ENCODE results near the gene ITGB2. TPM values are rescaled to one million over a fixed set of nuclear protein-coding genes. Genes with fewer than 3 reads are reported as not detected.

The ITGB2 gene
- total RNA-seq, 1 donor from 2014 or later: 370 TPM

DNA sequence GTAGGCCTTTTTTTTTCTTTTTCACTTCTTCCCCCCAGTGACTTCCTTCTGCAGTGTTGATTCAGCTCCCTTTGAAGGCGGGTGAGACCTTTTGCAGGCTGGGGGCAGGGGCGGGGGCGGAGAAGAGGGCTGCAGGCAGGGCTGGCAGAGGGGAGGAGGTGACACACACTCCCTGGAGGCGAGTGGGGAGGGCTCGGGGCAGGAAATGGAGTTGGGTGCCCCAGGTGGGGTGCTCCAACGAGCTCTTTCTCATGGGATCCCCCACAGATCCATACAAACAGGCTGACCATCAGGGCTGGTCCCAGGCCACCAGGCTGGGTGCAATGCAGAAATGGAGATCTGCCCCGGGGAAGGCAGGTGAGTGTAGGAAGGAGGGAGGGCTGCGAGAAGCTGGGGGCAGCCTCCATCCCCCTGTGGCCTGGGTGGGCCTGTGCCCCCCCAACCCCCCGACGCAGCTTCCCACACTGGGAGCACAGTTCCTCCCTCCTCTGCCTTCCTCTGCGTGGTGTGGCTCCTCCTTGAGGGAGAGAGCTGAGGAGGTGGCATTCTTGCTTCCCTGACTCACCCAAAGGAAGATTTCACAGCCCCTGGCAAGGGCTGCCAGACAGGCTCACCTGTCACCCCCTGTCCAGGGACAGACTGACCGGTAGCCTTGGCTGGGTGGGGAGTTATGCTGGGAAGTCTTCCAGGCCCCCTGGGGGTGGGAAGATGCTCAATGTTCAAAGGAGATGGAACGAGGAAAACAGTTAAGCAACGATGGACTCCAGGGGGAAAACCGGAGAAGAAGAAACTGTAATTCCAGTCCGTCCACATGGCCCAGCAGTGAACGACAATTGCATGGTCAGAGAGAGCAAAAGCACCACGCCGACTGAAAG lies 7.1 kb upstream of the ITGB2 start:
- Histone ChIP-seq H3K9me3 (no peaks in the 10 kb centered on the region), H3K4me1 (peaks cover 60% of the 10 kb centered on the region), H3K36me3 (no peaks in the 10 kb centered on the region), H3K4me3 (peak overlapping the region; percentile 23), H3K27ac (peak overlapping the region; percentile 60), H3K27me3 (peaks cover 20% of the 10 kb centered on the region)
- peak; percentile 53 for ATAC-seq
- DNase-seq: peak; percentile 81
- TF ChIP-seq, protein P1, sequence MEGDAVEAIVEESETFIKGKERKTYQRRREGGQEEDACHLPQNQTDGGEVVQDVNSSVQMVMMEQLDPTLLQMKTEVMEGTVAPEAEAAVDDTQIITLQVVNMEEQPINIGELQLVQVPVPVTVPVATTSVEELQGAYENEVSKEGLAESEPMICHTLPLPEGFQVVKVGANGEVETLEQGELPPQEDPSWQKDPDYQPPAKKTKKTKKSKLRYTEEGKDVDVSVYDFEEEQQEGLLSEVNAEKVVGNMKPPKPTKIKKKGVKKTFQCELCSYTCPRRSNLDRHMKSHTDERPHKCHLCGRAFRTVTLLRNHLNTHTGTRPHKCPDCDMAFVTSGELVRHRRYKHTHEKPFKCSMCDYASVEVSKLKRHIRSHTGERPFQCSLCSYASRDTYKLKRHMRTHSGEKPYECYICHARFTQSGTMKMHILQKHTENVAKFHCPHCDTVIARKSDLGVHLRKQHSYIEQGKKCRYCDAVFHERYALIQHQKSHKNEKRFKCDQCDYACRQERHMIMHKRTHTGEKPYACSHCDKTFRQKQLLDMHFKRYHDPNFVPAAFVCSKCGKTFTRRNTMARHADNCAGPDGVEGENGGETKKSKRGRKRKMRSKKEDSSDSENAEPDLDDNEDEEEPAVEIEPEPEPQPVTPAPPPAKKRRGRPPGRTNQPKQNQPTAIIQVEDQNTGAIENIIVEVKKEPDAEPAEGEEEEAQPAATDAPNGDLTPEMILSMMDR (IDR thresholded peaks at IDR 0.05): no peak
- intact Hi-C loops (cut with DNase I): no loop called here

DNA sequence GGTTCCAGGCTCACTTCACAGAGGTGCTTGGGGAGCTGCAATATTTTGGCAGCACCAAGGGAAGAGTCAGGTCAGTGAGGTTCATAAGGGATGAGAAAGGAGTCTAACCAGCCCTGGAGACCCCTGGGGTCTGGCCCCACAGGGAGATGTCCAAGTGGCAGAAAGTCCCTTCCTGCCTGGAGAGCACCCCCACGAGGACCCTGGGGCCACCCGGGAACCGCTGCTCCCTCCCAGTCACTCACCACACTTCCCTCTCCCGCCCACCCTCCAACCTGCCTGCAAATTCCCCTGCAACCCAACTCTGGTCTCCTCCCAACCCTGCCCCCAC lies 6.5 kb upstream of the ITGB2 start:
- ATAC-seq: no peak
- Histone ChIP-seq H3K4me1 (peaks cover 56% of the 10 kb centered on the region), H3K27me3 (peaks cover 17% of the 10 kb centered on the region), H3K36me3 (no peaks in the 10 kb centered on the region), H3K4me3 (no peak overlapping the region), H3K27ac (peak overlapping the region; percentile 55), H3K9me3 (no peaks in the 10 kb centered on the region)
- intact Hi-C loops (cut with DNase I): no loop called here
- DNase-seq: no peak
- TF ChIP-seq, protein P1 (IDR thresholded peaks at IDR 0.05): no peak

DNA sequence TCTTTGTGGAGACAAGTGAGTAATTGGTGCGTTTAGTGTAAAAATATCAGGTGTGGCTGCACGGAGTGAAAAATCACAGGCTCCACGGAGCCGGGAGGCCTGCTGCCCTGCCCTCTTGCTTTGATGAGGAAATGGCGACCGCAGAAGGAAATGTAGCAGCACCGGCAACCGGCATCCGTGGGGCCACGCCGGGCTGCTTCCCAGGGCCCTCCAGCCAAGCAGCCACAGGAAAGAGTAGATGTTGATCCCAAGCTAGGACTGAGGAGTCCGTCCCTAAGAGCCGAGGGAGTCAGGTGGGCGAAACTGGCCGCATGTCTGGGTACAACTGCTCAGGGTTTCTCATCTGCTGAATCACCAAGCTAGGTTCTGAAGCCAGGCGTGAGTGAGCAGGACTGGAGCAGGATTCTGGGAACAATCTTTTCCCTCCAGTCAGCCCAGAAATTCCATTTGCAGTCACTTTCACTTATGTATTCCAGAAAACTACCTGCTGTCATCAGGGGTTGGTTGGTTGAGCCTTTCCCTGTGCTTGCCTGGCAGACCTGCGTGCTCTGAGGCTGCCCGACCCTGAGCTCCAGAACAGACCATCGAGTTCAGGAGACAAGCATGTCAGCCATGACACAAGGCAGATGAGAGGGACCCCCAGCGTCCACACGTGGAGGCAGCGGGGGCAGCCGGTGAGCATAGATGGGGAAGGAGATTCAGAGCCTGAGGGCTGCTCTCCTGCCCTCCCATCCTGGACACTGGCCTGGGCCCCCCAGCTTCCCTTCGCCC lies 5.8 kb upstream of the ITGB2 start:
- H3K27ac ChIP-seq: peak overlapping the region; percentile 55
- TF ChIP-seq, protein P1 (IDR thresholded peaks at IDR 0.05): no peak
- peaks cover 49% of the 10 kb centered on the region for H3K4me1 ChIP-seq
- no peaks in the 10 kb centered on the region for H3K36me3 ChIP-seq
- H3K27me3 ChIP-seq: peaks cover 10% of the 10 kb centered on the region
- intact Hi-C loops (cut with DNase I): no loop called here
- H3K4me3 ChIP-seq: no peak overlapping the region
- no peaks in the 10 kb centered on the region for H3K9me3 ChIP-seq
- DNase-seq (no peak), ATAC-seq (no peak)

DNA sequence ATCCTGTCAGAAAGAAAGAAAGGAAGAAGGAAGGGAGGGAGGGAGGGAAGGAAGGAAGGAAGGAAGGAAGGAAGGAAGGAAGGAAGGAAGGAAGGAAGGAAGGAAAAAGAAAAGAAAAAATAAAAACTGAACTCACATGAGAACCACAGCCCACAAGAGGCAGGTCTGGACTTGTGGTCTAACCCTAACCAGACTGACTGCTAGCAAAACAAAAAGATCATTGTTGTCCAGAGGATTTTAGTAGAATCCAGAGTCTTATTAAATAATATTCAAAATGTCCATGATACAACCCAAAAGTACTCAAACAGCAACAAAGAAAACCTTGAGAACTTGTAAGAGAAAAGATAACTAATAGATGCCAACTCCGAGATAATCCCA lies 4.7 kb upstream of the ITGB2 start:
- Histone ChIP-seq H3K27me3 (no peaks in the 10 kb centered on the region), H3K27ac (no peak overlapping the region), H3K9me3 (no peaks in the 10 kb centered on the region), H3K36me3 (no peaks in the 10 kb centered on the region), H3K4me1 (peaks cover 49% of the 10 kb centered on the region), H3K4me3 (no peak overlapping the region)
- DNase-seq: no peak
- intact Hi-C loops (cut with DNase I): no loop called here
- TF ChIP-seq, protein P1 (IDR thresholded peaks at IDR 0.05): no peak
- ATAC-seq: no peak

DNA sequence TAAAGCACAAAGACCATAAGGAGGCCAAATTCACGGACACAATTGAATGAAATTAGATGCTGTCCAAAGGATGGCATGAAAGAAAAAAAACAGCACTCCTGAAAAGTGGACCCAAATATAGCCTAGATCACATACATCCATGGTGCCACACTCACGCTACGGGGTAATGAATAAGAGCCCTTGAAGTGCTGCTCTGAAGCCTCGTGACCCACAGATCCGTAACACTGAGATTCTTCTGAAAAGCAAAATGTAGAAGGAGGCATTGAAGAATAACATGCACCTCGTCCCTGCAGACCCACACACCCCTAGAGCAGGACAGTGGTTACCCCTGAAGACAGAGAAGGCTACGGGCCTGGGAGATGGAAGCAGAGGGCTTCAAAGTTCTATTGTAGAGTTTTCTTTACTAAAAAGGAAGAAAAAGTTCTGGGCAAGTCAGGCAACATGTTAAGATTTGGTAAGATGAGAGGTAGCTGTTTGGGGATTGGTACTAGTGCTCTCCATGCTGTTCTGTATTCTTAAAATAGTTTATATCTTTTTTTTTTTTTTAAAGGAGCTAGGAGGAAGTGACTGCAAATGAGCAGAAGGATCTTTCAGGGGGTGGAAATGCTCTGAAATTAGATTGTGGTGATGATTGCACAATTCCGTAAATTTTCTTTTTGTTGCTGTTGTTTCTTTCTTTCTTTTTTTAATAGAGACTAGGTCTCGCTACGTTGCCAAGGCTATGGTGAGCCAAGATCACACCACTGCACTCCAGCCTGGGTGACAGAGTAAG lies 4.1 kb upstream of the ITGB2 start:
- intact Hi-C loops (cut with DNase I): no loop called here
- TF ChIP-seq, protein P1 (IDR thresholded peaks at IDR 0.05): no peak
- H3K36me3 ChIP-seq: no peaks in the 10 kb centered on the region
- peaks cover 49% of the 10 kb centered on the region for H3K4me1 ChIP-seq
- no peak for ATAC-seq
- no peaks in the 10 kb centered on the region for H3K9me3 ChIP-seq
- DNase-seq: no peak
- H3K4me3 ChIP-seq: no peak overlapping the region
- H3K27ac ChIP-seq: peak overlapping the region; percentile 14
- H3K27me3 ChIP-seq: no peaks in the 10 kb centered on the region
